DMS79 (cell line): ENCODE data around the gene PHF12.
A peak's percentile ranks its signal among the peaks of the same experiment; 100 is the strongest.
"Not testable (repeated sequence)": the region's sequence is repeated elsewhere in the genome, so short reads cannot be mapped to it uniquely, and the experiment has no call there.

Experiments
- DNase-seq: peaks from one replicate; lab custom pipeline; 2025; lab: John Stamatoyannopoulos, UW

Gene PHF12

GRCh38 chr17:28953444-28954118, 2.3 kb upstream of the PHF12 start:
- DNase-seq, result peak; percentile 18

- peak; percentile 99 for DNase-seq
These were observed 965 bp upstream of the PHF12 start for GRCh38 chr17:28951991-28952975.

- no peak for DNase-seq
These were observed 428 bp downstream of the PHF12 start for GRCh38 chr17:28950752-28951427.

DNA sequence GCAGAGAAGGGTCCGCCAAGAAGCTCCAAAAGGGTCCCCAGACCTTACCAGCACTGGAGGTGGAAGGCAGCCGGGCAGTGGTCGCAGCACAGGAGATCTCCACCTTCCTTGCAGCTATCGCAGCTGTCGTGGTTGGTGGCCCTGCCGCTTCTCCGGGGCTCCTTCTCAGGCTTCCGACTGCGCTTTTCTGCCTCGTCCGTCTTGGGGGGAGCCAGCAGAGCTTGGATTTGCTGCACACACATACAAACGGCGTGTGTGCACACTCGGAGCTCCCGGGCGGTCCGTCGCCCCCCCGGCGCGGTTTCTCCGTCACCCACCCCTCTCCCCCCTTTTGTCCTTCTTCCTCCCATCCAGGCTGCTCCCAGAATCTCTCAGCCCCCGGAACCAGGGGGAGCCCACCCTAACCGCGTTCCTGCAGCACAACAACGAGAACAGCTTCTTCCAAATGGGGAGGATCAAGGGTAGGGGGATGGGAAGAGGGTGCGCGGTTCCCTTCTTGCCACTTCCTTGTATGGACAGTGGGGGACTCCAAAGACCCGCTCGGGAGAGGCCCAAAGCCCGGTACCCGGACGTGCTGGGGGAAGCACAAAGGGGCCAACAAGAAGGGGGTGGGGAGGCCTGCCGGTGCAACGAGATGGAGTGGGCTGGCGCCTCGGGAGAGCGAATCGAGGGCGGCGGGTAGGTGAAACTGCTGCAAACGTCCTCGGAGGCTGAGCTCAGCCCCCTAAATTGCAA, 1.1 kb downstream of the PHF12 start:
- DNase-seq, result peak; percentile 55

- DNase-seq, result peak; percentile 32
These were observed 1.9 kb downstream of the PHF12 start for GRCh38 chr17:28949185-28950016.

DNA sequence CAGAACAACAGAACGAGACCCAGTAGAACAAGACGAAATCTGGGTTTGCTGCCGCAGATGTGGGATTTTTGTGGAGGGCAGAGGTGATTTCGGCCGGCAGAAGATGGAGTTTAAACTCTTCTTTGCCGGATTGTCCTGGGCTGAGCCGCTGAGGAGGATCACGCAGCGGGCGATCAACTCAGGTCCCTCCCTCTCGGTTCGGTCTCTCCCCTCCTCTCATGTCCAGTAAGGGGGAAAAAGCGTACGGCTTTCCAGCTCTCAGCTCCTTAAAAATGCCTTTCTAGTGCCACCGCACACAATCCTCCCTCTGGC, 2.5 kb downstream of the PHF12 start:
- DNase-seq, result no peak

GRCh38 chr17:28948342-28948741, 3.0 kb downstream of the PHF12 start:
- DNase-seq, result no peak

DNA sequence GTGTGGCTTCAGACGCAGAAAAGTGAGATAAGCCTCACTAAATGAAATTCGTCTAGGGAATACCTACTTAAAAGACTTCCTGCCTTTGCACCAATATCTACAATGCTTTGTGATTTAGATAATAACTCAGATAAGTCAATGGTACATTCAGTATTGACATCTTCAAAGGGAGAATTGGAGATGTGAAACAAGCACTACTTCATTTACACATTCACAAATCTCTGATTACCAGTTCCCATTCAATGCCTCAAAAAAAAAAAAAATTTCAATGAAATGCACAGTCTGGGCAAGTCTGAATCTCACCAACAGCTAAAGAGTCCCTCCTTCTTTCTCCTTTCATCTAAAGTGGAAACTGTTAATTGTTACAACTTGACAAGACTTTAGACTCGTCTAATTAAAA, 3.7 kb downstream of the PHF12 start:
- no peak for DNase-seq

GRCh38 chr17:28946239-28946638, 5.1 kb downstream of the PHF12 start:
- DNase-seq, result no peak

DNA sequence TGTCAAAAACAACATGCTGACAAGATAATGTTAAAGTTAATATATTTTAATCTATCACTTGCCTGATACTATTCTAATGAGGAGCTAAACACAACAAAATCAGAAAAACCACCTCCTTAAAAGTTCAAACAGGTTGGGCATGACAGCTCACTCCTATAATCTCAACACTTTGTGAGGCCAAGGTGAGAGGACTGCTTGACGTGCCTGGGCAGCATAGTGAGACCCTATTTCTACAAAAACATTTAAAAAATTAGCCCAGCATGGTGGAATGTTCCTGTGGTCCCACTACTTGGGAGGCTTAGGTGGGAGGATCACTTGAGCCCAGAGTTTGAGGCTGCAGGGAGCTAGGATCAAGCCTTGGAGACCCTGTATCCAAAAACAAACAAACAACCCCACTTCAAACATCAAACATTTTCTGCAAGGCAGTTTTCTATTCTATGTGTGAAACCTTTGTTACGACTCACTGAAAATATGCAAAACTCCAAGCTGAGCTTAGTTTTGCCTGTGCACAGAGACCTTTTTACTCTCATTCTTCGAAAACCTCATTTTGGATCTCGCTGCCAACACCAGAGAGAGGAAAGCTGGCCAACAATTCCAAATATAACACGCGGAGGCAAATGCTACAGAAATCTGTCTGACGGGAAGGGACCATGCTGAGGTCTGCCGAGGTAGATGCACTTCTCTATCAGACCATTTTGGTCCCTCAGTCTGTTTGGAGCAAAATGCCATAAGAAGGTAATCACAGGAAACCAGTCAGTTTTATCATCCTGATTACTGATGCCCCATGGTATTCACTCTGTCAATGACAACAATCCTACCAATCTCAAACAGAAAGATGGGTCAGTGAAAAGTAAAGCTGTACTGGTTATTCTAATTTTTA, 6.2 kb downstream of the PHF12 start:
- DNase-seq, result no peak

- no peak for DNase-seq
These were observed 7.0 kb downstream of the PHF12 start for GRCh38 chr17:28944343-28944742.

DNA sequence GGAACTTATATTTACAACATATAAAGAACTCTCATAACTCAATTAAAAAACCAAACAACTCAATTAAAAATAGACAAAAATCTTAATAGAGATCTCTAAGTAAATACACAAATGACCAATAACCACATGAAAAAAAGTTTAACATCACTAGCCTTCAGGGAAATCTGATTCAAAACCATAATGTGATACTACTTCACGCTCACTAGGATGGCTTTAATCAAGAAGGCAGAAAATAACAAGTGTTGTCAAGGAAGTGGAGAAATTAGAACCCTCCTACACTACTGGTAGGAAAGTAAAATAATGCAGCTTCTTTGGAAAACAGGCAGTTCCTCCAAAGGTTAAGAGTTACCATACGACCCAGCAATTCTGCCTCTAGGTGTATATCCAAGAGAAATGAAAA, 8.4 kb downstream of the PHF12 start:
- DNase-seq, result no peak

DNA sequence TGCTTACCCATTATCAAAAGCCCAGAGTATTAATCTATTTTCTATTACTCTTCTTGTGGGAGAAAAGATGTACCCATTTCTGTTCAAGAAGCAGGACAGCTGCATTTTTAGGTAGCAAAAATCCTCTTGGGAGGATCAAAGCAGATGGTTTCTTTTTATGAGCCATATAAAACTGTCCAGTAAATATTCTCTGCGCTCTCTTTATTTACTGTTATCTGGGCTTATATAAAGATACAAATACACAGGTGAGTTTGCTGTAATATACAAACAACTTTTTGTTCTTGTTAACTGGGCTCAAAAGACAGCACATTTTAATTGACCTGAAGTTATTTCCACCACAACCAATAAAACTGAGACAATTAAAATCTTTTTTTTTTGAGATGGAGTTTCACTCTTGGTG, 10.1 kb downstream of the PHF12 start:
- no peak for DNase-seq

GRCh38 chr17:28940675-28941074, 10.6 kb downstream of the PHF12 start:
- no peak for DNase-seq

GRCh38 chr17:28940142-28940541, 11.2 kb downstream of the PHF12 start:
- no peak for DNase-seq

DNA sequence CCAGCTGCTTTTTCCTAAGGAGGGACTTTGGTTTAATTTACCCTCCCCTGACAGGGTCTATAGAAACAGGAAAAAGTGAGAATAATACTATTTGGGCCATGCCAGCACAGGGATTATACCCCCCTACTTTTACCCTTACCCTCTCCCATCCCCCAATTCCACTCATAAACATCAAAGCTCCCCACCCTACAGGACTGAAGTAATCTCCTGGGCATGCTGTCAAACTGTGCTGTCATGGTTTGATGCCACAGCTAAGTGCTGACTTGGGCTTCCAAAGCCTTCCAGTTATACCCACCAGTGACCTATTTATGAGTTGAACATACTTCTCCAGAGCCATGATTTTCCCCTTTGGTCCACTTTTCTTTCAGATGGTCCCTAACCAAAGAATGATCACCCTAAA, 12.8 kb downstream of the PHF12 start:
- no peak for DNase-seq

DNA sequence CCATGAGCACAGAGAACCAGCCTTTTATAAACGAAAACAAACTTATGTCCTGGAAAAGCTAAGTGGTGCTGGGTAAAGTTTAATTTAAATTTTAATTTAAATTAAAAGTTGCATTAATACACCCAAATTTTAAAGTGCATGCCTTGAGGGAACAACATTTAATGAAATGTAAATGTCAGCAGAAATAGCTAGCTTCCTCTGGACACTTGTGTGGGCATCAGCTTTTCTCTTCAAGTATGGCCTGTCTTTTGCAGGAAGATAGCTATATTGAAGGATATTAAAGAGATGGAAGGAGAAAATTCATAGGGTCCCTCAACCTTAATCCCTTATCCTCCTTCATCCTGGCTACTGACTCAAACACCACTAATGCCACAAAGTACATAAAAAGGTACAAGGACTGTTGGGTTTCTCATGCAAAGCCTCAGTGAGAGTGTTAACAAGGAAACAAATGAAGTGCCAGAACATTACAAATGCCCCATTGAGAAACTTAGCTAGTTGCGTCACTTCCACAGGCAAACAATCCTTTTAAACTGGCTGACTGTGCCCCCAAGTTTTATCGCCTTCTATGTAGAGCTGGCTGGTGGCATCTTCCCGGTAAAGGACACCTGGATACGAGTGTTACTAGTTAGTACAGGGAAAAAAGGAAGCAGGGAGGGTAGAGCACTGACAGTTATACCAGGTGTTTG, 14.1 kb downstream of the PHF12 start:
- no peak for DNase-seq

- DNase-seq, result no peak
These were observed 15.4 kb downstream of the PHF12 start for GRCh38 chr17:28935744-28936460.

- DNase-seq, result not testable (repeated sequence)
These were observed 16.8 kb downstream of the PHF12 start for GRCh38 chr17:28934508-28934907.
